ENCODE measurements around the gene TSPAN5.

GRCh38 chr4:98493296-98493695 lies 165.1 kb downstream of the TSPAN5 start:
- TF ChIP-seq CTCF (conservative IDR thresholded peaks at IDR 0.05) (no peak), EZH2 (IDR thresholded peaks at IDR 0.05; ENCODE audit: low read depth) (no peak)
